B cell (primary cell): Measurements from ENCODE around the gene VPS13D. TPM values are rescaled to one million over a fixed set of nuclear protein-coding genes. Genes with fewer than 3 reads are reported as not detected.

ENCODE experiments used
- ATAC-seq: fragments of 200-7000 bp; cut with Tn5 transposase; one replicate; pipeline ENCODE4 v1.10.0; 2021; ENCODE audit warnings: low read depth, mild to moderate bottlenecking, moderate number of reproducible peaks, moderate library complexity
- CTCF ChIA-PET: fragments of 350-600 bp; sonication (Branson Sonifier 250); formaldehyde crosslinking; loops from one replicate; lab custom pipeline; 2021; ENCODE audit warnings: antibody characterized with exemption, inconsistent platforms; lab: Charles Lee
- POLR2A ChIA-PET: fragments of 350-600 bp; sonication (Branson Sonifier 250); formaldehyde crosslinking; loops from one replicate; lab custom pipeline; 2021; ENCODE audit warnings: antibody characterized with exemption; lab: Charles Lee
- DNase-seq: peaks from one replicate; pipeline ENCODE4 v3.0.0; 2013
- H2AFZ ChIP-seq: 2 replicates; pipeline ENCODE4 v1.6.1; 2012; ENCODE audit warnings: mild to moderate bottlenecking, low read depth, low read length; ENCODE audit not compliant: insufficient read depth, poor library complexity, severe bottlenecking
- H3K27ac ChIP-seq, 2 donors: 1 replicate in 1 of 2; 2 replicates in 1 of 2; pipeline ENCODE4 v1.5.1; 2012 to 2013; ENCODE audit warnings: low read length in 2 of 2, mild to moderate bottlenecking in 2 of 2, moderate library complexity in 1 of 2
- H3K27me3 ChIP-seq, 4 experiments: fragments of 200-600 bp in 1 of 4; sonication (generic) in 1 of 4; replicated peaks in 1 of 4; 1 replicate in 2 of 4; 2 replicates in 2 of 4; pipeline versions ENCODE4 v1.6.1 to v1.7.0; 2013 to 2016; ENCODE audit warnings: low read length in 3 of 4, mild to moderate bottlenecking in 2 of 4, mixed read lengths in 1 of 4, moderate library complexity in 1 of 4; ENCODE audit not compliant: insufficient read depth in 4 of 4, control insufficient read depth in 3 of 4; ENCODE audit errors: control extremely low read depth in 1 of 4
- H3K36me3 ChIP-seq, 2 experiments: replicated peaks in 1 of 2; 1 replicate in 1 of 2; 2 replicates in 1 of 2; pipeline versions ENCODE4 v1.6.1 to v1.7.1; 2013; ENCODE audit warnings: low read length in 1 of 2; ENCODE audit not compliant: insufficient read depth in 2 of 2, control insufficient read depth in 1 of 2; ENCODE audit errors: control extremely low read depth in 1 of 2, extremely low read depth in 1 of 2
- H3K4me1 ChIP-seq, 2 donors: fragments of 200-600 bp in 1 of 2; sonication (generic) in 1 of 2; 1 replicate in 1 of 2; 2 replicates in 1 of 2; pipeline versions ENCODE4 v1.5.1 to v1.6.1; 2013 to 2017; ENCODE audit warnings: low read length in 2 of 2; ENCODE audit not compliant: control insufficient read depth in 2 of 2, insufficient read depth in 2 of 2
- H3K4me2 ChIP-seq: replicated peaks from 2 replicates; pipeline ENCODE3; 2012; ENCODE audit warnings: mild to moderate bottlenecking, low read depth, low read length; ENCODE audit not compliant: poor library complexity, severe bottlenecking
- H3K4me3 ChIP-seq, 5 experiments: fragments of 200-600 bp in 1 of 5; sonication (generic) in 1 of 5; 1 replicate in 3 of 5; 2 replicates in 2 of 5; pipeline versions ENCODE4 v1.5.1 to v1.7.0; 2011 to 2016; ENCODE audit warnings: low read length in 4 of 5, mild to moderate bottlenecking in 4 of 5, low read depth in 2 of 5, control low read depth in 1 of 5, moderate library complexity in 1 of 5; ENCODE audit not compliant: insufficient read depth in 1 of 5; ENCODE audit errors: control extremely low read depth in 1 of 5, extremely low read depth in 1 of 5
- H3K79me2 ChIP-seq: fragments of 200-600 bp; sonication (generic); one replicate; pipeline ENCODE4 v1.6.0; 2016; ENCODE audit warnings: low read length; ENCODE audit not compliant: control insufficient read depth, insufficient read depth
- H3K9ac ChIP-seq: fragments of 200-600 bp; sonication (generic); 2 replicates; pipeline ENCODE4 v1.6.1; 2017; ENCODE audit warnings: mild to moderate bottlenecking, low read length, moderate library complexity
- H3K9me3 ChIP-seq, 3 donors: one replicate each; pipeline versions ENCODE4 v1.6.1 to v1.7.1; 2013; ENCODE audit warnings: low read length in 2 of 3; ENCODE audit not compliant: control insufficient read depth in 2 of 3, insufficient read depth in 1 of 3; ENCODE audit errors: control extremely low read depth in 1 of 3
- H4K20me1 ChIP-seq: 2 replicates; pipeline ENCODE4 v1.6.0; 2012; ENCODE audit warnings: mild to moderate bottlenecking, low read length; ENCODE audit not compliant: insufficient read depth, control insufficient read depth, poor library complexity, severe bottlenecking
- H3K27ac Mint-ChIP-seq: one replicate; pipeline ENCODE4 v1.8.0; 2021; ENCODE audit warnings: mixed read lengths
- H3K27me3 Mint-ChIP-seq: one replicate; pipeline ENCODE4 v1.8.0; 2021; ENCODE audit warnings: mixed read lengths
- H3K4me1 Mint-ChIP-seq: one replicate; pipeline ENCODE4 v1.8.0; 2021; ENCODE audit warnings: mixed read lengths
- H3K4me3 Mint-ChIP-seq: one replicate; pipeline ENCODE4 v1.8.0; 2021; ENCODE audit warnings: mixed read lengths
- H3K9me3 Mint-ChIP-seq: one replicate; pipeline ENCODE4 v1.8.0; 2022; ENCODE audit warnings: mixed read lengths; ENCODE audit not compliant: insufficient read depth
- EZH2 ChIP-seq: IDR thresholded peaks from 2 replicates; pipeline ENCODE4 v1.6.1; 2012; ENCODE audit warnings: borderline replicate concordance, low read depth, mild to moderate bottlenecking, moderate library complexity, low read length; ENCODE audit not compliant: insufficient read depth, poor library complexity, severe bottlenecking
- WGBS: methylation state at CpG from one replicate; pipeline ENCODE4 v1.1.5; 2013; ENCODE audit warnings: missing lambda C conversion rate; ENCODE audit not compliant: insufficient coverage; 5-methylcytosine and 5-hydroxymethylcytosine counted together
- intact Hi-C: fragments of 100-400 bp; cut with micrococcal nuclease; formaldehyde crosslinking; loops from one replicate; pipeline ENCODE4 v1.10.0; 2022
- polyA plus RNA-seq: library from polyadenylated mRNA; depleted of rRNA; stranded (reverse); fragments of >200 nt; gene quantifications from 2 replicates; pipeline ENCODE4 v1.2.3, GENCODE V29; 2012
- total RNA-seq, 2 donors: library from RNA; stranded (reverse); fragments of 120-200 nt in 1 of 2; gene quantifications; 1 replicate in 1 of 2; 2 replicates in 1 of 2; pipeline versions ENCODE4 v1.2.3 to v1.2.4, GENCODE V29; 2013 to 2022
- TF ChIP-seq, protein P1 (sequence below): fragments of 200-600 bp; IDR thresholded peaks from one replicate; pipeline ENCODE4 v1.8.0; 2022; ENCODE audit warnings: antibody characterized with exemption, mild to moderate bottlenecking

Gene VPS13D
- total and polyA plus RNA-seq, 2 donors (not counting 1 experiment from before 2014, with no cell fraction given) = 29.9 to 104 TPM

DNA sequence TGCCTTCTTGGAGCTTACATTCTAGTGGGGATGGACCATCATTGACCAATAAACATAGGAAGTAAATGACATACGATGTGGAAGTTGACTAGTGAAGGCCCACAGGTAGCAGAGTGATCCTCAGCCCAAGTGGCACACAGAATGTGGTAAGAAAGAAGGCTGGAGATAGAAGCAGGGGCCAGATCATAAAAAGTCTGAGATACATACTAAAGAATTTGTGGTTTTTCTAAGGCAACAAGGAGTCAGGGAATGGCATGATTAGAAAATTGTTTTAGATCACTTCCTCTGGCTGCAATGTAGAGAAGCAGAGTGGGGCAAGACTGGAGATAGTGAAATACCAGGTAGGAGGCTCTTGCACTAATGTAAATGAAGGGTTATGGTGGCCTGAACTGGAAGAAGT is 154.0 kb downstream of the VPS13D start:
- intact Hi-C loops = no loop called here
- Histone ChIP-seq H3K4me2 (no peak overlapping the region), H3K9me3 (peaks cover 6 to 14% (median 9%) of the 10 kb centered on the region in 3 donors), H3K36me3 (peaks cover 23 to 86% of the 10 kb centered on the region in 2 experiments), H3K27me3 (no peaks in the 10 kb centered on the region), H3K79me2 (no peaks in the 10 kb centered on the region), H3K4me3 (no peak overlapping the region), H3K9ac (no peak overlapping the region), H2AFZ (no peak overlapping the region), H3K27ac (no peak overlapping the region), H3K4me1 (peaks cover 5 to 10% of the 10 kb centered on the region in 2 donors), H4K20me1 (no peaks in the 10 kb centered on the region)
- CTCF ChIA-PET = no interaction called here
- POLR2A ChIA-PET = interaction anchor here (0.6 kb wide), 1 partner anchor 729 kb away, joined by 4 read pairs; the partner anchor contains the start of gene FBXO44
- 100% methylated on average over 1 of the region's 1 CpG for WGBS
- DNase-seq = no peak
- TF ChIP-seq, protein P1, sequence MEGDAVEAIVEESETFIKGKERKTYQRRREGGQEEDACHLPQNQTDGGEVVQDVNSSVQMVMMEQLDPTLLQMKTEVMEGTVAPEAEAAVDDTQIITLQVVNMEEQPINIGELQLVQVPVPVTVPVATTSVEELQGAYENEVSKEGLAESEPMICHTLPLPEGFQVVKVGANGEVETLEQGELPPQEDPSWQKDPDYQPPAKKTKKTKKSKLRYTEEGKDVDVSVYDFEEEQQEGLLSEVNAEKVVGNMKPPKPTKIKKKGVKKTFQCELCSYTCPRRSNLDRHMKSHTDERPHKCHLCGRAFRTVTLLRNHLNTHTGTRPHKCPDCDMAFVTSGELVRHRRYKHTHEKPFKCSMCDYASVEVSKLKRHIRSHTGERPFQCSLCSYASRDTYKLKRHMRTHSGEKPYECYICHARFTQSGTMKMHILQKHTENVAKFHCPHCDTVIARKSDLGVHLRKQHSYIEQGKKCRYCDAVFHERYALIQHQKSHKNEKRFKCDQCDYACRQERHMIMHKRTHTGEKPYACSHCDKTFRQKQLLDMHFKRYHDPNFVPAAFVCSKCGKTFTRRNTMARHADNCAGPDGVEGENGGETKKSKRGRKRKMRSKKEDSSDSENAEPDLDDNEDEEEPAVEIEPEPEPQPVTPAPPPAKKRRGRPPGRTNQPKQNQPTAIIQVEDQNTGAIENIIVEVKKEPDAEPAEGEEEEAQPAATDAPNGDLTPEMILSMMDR = no peak
- no peak for TF ChIP-seq EZH2
- Mint-ChIP-seq H3K27ac (no peak overlapping the region), H3K4me1 (peaks cover 10% of the 10 kb centered on the region), H3K4me3 (no peak overlapping the region), H3K9me3 (peaks cover 10% of the 10 kb centered on the region), H3K27me3 (no peaks in the 10 kb centered on the region)
- no peak for ATAC-seq

DNA sequence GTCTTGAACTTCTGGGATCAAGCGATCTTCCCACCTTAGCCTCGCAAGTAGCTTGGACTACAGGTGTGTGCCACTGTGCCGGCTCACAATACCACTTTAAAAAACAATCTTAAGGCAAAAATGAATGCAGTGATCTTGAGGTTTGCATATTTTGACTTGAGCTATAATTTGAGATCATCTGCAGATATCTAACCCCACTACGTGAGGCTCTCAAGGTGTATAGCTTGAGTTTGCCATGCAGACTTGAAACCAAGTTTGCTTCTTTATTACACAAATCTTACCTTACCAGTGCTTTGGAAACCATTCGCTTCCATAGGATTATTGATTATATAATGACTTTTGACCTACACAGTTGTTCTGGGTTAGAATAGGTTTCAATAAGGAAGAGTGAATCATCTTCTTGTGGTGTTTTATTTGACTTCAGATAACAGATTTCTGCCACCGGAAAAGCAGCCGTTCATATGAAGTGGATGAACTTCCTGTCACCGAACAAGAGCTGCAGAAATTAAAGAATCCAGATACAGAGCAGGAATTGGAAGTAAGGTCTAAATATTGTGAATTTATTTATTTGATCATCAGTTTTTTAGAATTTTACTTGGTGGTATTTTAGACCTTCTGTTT is 155.1 kb downstream of the VPS13D start:
- H3K36me3 ChIP-seq = peaks cover 21 to 80% of the 10 kb centered on the region in 2 experiments
- intact Hi-C loops = no loop called here
- no peak overlapping the region for H3K4me3 ChIP-seq
- 88% methylated on average over 3 of the region's 8 CpGs for WGBS
- H3K9me3 Mint-ChIP-seq = peaks cover 10% of the 10 kb centered on the region
- H3K79me2 ChIP-seq = no peaks in the 10 kb centered on the region
- TF ChIP-seq, protein P1 = no peak
- TF ChIP-seq EZH2 = no peak
- no peaks in the 10 kb centered on the region for H3K27me3 ChIP-seq
- no peak for ATAC-seq
- POLR2A ChIA-PET = no interaction called here
- no peak overlapping the region for H3K4me2 ChIP-seq
- H2AFZ ChIP-seq = no peak overlapping the region
- DNase-seq = no peak
- H3K4me1 Mint-ChIP-seq = peaks cover 10% of the 10 kb centered on the region
- H3K9ac ChIP-seq = no peak overlapping the region
- H3K4me1 ChIP-seq = peaks cover 5 to 10% of the 10 kb centered on the region in 2 donors
- no peak overlapping the region for H3K27ac ChIP-seq
- no peak overlapping the region for H3K27ac Mint-ChIP-seq
- no peaks in the 10 kb centered on the region for H3K27me3 Mint-ChIP-seq
- H4K20me1 ChIP-seq = no peaks in the 10 kb centered on the region
- CTCF ChIA-PET = no interaction called here
- H3K4me3 Mint-ChIP-seq = no peak overlapping the region
- peaks cover 6 to 14% (median 9%) of the 10 kb centered on the region in 3 donors for H3K9me3 ChIP-seq
